SW 1271 (cell line): ENCODE results near the gene TRIM44.

Experiments used
- DNase-seq, 2 experiments: peaks; one replicate each; lab custom pipeline; 2025; lab: John Stamatoyannopoulos, UW

Gene TRIM44

DNA sequence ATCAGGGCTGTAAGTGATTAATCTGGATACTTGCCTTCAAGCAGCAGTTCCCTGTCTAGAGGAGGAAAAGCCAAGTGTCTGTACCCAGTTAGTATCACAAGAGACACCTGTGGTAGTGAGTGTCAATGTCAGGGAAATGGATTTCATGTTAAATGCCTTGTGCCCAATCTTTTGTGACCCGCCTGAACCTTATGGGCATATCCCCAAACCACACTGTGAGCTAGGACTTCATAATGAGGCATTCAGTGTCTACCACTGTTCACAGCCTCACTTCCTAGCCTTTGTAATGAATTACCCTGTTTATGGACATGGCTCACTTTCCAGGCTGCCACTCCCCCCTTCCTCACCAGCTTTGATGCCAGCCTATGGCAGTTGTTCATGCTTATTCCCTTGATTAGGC is 125.1 kb downstream of the TRIM44 start:
- no peak for DNase-seq

GRCh38 chr11:35791088-35791958 is 128.7 kb downstream of the TRIM44 start:
- DNase-seq = no peak

DNA sequence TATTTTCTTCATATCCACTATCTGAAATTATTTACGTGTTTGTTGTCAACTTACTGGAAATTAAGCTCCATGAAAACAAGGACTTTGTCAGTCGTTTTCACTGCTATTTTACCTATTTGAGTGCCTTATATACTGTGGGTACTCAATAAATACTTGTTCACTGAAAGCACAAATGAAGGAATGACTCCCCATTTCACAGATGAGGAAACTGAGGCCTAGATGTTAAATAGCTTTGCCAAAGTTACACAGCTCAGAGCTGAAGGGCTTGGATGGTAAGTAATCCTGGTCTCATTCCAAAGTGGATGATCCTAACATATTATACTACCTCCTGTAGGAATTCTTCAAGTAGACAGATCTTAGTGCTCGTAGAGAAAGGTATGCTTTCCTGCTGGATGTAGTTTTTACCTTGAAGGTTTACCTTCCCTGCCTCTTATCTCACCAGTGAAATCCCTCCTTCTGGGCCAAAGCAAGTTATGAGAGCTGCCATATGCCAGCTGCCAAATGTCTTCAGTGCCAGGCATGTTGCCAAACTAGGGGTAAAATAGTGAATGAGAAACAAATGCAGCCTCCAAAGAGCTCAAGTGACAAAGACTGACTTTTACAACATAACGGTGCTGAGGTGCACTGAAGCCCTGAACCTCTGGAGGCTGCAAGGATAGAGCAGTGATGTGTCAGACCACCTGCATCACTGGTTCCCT is 129.7 kb downstream of the TRIM44 start:
- no peak for DNase-seq

- DNase-seq = no peak
These were observed 130.2 kb downstream of the TRIM44 start for GRCh38 chr11:35792846-35793192.

GRCh38 chr11:35794333-35794732 is 131.8 kb downstream of the TRIM44 start:
- DNase-seq = no peak

DNA sequence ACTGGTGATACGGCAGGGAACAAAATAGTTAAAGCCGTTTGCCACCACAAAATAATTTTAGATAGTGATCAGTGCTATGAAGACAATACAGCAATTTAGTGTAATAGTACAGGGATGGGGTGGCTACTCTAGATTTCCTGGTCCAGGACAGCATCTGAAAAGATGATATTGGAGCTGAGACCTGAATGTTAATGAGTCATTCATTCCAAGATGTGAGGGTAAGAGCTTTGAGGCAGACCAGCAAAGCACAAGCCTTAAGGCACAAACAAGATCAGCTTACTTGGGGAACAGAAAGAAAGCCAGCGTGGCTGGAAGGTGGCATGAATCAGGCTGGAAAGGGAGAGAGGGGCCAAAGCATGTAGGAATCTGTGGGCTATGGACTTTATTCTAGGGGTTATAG is 132.3 kb downstream of the TRIM44 start:
- DNase-seq = peak; percentile 20 to 51

DNA sequence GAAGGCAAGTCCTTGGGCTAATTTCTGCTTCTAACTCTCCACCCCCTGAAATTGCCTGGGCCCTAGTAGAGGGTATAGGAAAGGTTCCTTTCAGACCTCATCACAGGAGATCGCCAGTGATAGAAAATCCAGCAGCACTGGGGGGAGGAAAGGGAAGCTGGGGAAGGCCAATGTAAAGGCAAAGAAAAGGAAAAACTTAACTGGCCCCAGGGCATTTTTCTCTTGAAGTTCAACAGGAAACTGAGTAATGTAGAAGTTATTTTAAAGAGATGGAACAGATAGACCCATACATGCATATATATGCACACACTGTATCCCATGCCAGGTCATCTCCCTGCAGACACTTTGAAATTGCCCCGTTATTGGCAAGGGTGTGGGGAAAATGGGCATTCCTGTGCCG is 134.0 kb downstream of the TRIM44 start:
- peak; percentile 69 to 89 for DNase-seq

DNA sequence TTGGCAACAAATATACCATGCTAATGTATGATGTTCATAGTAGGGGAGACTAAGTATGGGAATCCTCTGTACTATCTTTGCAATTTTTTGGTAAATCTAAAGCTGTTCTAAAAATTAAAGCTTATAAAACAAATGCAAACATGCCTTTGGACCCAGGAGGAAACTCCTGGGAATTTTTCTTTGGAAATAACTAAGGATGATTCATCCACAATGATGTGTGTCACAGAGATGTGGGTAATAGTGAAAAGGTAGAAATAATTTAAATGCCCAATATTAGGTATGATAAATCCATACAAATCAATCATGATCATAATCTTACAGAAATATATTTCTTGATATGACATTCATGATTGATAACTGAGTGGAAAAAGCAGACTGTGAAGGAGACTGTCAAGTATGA is 135.8 kb downstream of the TRIM44 start:
- no peak for DNase-seq

DNA sequence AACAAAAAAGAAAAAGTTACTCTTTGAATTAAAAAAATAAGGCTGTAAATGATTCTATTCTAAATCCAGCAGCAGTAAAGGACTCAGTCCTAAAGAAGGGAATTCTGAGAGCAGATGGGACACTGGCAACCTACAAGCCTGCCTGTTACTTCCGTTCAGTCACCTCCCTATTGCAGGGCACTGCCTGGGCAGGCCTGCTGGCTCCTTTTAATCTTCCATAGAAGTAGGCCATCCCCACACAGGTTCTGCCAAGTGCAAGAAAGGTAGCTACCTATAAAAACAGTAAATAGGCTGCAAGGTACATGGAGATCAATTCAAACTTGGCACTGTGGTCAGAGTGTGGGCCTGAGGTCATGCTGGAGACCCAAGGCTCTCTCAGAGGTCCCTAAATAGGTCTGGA is 136.4 kb downstream of the TRIM44 start:
- no peak for DNase-seq

GRCh38 chr11:35799655-35800054 is 137.1 kb downstream of the TRIM44 start:
- no peak for DNase-seq

DNA sequence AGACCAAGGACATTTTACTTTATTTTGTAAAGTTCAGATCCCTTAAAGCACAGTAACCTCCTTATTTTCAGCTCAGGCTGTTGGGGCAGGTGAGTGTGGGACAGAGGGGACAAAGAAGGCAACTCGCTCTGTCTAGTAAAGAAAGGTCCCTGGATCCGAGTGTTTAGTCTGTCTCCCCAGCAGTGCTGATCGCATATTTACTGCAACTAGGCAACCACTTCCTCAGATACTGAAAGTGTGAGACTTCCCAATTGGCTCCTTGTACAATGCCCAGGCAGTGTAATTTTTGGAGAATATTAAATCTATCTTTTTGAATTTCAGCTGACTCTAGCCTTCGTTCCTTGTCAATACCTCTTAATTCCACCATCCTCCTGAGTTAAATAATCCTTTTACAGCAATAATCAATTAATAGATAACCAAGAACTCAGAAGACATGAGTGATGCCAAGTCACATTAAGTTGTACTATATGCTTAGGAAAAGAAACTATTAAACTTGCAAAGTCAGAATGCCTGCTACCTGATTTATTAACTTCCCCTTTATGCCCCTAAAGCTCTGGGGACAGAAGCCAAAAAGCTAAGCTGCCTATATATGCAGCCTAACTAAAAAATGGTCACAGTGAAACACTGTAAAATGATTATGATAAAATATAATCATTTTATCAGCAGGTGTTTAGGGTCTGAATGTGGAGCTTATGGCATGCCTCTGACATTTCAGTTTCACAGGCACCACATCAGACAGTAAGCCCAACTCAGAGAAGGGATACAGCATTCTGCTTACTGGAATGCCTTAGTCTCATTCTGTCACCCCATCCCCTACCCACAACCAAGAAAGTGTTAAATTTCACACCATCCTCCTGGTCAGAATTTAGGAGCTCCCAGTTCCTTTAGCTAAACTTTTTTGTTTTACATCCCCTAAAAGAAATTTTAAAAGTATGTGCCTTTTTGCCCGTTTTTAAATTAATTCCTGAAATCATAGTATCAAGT is 138.7 kb downstream of the TRIM44 start:
- no peak for DNase-seq

GRCh38 chr11:35802221-35802620 is 139.6 kb downstream of the TRIM44 start:
- no peak for DNase-seq

DNA sequence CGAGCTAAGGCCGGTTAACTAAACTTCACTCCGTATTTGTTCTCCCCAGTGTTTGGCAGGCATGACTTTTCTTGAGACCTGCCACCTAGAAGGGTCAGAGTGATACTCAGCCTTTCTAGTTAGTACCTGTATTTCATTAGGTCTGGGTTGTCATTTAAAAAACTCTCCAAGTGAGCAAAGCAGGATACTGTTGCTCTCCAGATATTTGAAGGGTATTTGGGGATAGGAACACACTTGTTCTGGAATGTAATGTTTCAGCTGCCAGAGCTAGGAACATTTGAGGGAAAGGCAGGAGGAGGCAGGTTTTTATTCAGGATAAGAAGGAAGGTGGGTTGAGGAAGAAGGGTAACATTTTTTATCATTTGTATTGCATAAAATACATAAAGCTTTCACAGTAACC is 140.1 kb downstream of the TRIM44 start:
- DNase-seq = no peak

DNA sequence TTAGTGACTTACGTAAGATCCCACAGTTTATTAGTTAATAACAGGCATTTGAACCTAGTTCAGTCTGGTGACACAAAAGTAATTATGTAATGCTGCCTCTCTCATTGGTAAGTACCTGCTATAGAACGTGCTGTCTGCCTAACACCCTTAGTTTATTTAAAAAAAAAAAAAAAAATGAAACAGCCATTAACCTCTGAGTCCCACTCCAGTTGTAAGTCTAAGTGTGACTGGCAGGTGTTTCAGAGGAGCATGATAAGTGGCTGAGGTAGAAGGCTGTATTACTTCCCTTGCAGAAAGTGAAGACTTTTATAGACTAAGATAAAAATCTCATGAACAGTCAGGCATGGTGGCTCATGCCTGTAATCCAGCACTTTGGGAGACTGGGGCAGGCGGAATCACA is 140.5 kb downstream of the TRIM44 start:
- DNase-seq = no peak

- DNase-seq = no peak
These were observed 142.0 kb downstream of the TRIM44 start for GRCh38 chr11:35804451-35805040.

GRCh38 chr11:35809561-35809960 is 147.0 kb downstream of the TRIM44 start:
- DNase-seq = no peak

DNA sequence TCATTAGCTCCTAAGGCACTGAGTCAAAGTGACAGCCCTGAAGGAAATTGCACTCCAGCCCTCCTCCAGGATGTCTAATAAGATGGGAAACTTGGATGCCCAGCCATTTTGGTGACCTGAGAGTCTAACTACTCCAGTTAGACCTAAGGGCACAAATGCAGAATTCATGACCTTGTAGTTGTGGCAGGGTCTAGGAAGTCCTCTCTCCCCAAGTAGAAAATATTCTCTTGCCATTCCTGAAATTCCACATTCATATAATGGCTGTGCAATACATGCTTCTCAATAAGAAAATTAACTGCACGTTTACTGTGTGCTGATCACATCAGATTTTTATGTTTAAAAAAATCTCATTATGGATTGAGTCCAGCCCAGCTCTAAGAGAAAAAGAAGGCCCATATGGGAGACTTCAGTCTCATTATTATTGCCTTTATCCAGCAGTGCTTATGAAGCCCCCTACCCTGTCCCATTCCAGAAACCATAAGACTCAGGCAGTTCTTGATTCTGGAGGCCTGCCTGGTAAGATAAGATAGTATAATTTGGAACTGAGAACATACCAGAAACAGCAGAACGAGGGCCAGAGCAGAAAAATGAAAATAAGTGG is 147.6 kb downstream of the TRIM44 start:
- DNase-seq = no peak

DNA sequence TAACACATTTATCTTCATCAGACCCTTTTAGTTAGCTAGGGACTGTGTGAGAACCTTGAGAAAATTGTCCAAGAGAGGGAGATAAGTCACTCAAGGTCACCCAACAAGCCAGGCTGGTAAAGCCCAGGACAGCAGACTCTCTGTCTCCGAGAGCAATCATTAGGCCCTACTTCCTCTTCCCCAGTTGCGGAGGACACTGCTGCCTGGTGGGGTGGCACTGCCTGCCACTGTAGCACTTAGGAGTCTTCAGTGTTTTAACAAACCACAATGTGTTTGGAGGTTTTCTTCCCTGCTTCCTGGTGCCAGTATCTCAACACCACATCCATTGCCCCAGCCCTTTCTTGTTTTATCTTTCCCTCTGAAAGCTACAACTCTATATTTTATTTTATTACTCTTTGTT is 149.2 kb downstream of the TRIM44 start:
- no peak for DNase-seq

GRCh38 chr11:35812828-35813227 is 150.3 kb downstream of the TRIM44 start:
- no peak for DNase-seq

- no peak for DNase-seq
These were observed 151.6 kb downstream of the TRIM44 start for GRCh38 chr11:35814081-35814695.

DNA sequence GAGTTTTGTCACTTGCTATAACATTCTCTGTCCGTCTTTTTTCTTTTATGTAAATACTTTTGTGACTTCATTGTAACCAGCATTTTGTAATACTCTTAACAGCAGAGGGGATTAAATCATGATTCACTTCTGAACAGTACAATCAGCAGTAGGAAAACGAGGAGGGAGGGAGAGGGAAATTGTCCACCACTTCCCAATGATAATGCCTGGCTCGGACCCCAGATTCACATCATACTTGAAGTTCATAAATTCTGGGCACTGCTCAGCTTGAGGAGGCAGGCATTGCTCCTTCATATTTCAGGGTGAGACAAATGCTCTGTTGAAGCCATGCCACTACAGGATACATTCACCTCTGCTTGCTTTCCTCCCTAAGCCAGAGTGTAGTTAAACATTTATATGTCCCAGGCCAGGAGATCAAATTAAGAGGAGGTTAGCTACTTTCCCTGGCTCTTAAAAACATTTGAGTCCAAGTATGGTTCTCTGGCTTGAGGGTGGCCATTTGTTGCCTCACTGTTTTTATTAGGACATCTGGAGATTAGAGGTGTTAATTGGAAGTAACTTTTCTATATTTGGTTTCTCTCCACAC is 152.2 kb downstream of the TRIM44 start:
- no peak for DNase-seq
